HEK293 (cell line): Measurements from ENCODE around the gene TMEM208.

ENCODE experiments used
- BCL11A ChIP-seq: fragments of 450-650 bp; formaldehyde crosslinking; IDR thresholded peaks from 2 replicates; pipeline ENCODE4 v1.5.1; 2016; ENCODE audit warnings: low read depth, missing biosample characterization, missing genetic modification characterization
- CTCF ChIP-seq: fragments of 450-650 bp; formaldehyde crosslinking; IDR thresholded peaks from 2 replicates; pipeline ENCODE4 v1.5.1; 2016; ENCODE audit warnings: missing biosample characterization, missing genetic modification characterization
- GLI4 ChIP-seq: fragments of 450-650 bp; formaldehyde crosslinking; IDR thresholded peaks from 2 replicates; pipeline ENCODE4 v1.5.1; 2016; ENCODE audit warnings: missing biosample characterization, missing genetic modification characterization
- KLF1 ChIP-seq: fragments of 450-650 bp; formaldehyde crosslinking; IDR thresholded peaks from 2 replicates; pipeline ENCODE4 v1.5.1; 2016; ENCODE audit warnings: missing biosample characterization, missing genetic modification characterization
- KLF8 ChIP-seq: fragments of 450-650 bp; formaldehyde crosslinking; IDR thresholded peaks from 2 replicates; pipeline ENCODE4 v1.5.1; 2016; ENCODE audit warnings: missing biosample characterization, missing genetic modification characterization
- SETDB1 ChIP-seq: IDR thresholded peaks from one replicate; pipeline ENCODE4 v1.6.1; 2017; ENCODE audit warnings: mild to moderate bottlenecking, low read length, moderate library complexity, mixed read lengths; ENCODE audit not compliant: insufficient read length
- SP2 ChIP-seq: fragments of 450-650 bp; formaldehyde crosslinking; IDR thresholded peaks from 2 replicates; pipeline ENCODE4 v1.5.1; 2016; ENCODE audit warnings: missing biosample characterization, missing genetic modification characterization
- TRIM28 ChIP-seq: IDR thresholded peaks from 2 replicates; pipeline ENCODE4 v1.6.1; 2011; ENCODE audit warnings: low read length, control low read depth, borderline replicate concordance
- TSHZ1 ChIP-seq: fragments of 450-650 bp; formaldehyde crosslinking; IDR thresholded peaks from 2 replicates; pipeline ENCODE4 v1.5.1; 2016; ENCODE audit warnings: missing biosample characterization, missing genetic modification characterization, borderline replicate concordance
- ZBTB10 ChIP-seq: fragments of 450-650 bp; formaldehyde crosslinking; IDR thresholded peaks from 2 replicates; pipeline ENCODE4 v1.5.1; 2016; ENCODE audit warnings: missing biosample characterization, missing genetic modification characterization
- ZFP37 ChIP-seq: fragments of 450-650 bp; formaldehyde crosslinking; IDR thresholded peaks from 2 replicates; pipeline ENCODE4 v1.5.1; 2016; ENCODE audit warnings: missing biosample characterization, missing genetic modification characterization
- ZNF133 ChIP-seq: fragments of 450-650 bp; formaldehyde crosslinking; IDR thresholded peaks from 2 replicates; pipeline ENCODE4 v1.5.1; 2016; ENCODE audit warnings: missing biosample characterization, missing genetic modification characterization
- ZNF155 ChIP-seq: fragments of 450-650 bp; formaldehyde crosslinking; IDR thresholded peaks from 2 replicates; pipeline ENCODE4 v1.5.1; 2016; ENCODE audit warnings: missing biosample characterization, missing genetic modification characterization
- ZNF16 ChIP-seq: fragments of 450-650 bp; formaldehyde crosslinking; IDR thresholded peaks from 2 replicates; pipeline ENCODE4 v1.5.1; 2016; ENCODE audit warnings: low read depth, missing biosample characterization, missing genetic modification characterization
- ZNF169 ChIP-seq: fragments of 450-650 bp; formaldehyde crosslinking; IDR thresholded peaks from 2 replicates; pipeline ENCODE4 v1.5.1; 2016; ENCODE audit warnings: missing biosample characterization, missing genetic modification characterization
- ZNF202 ChIP-seq: fragments of 450-650 bp; formaldehyde crosslinking; IDR thresholded peaks from 2 replicates; pipeline ENCODE4 v1.5.1; 2016; ENCODE audit warnings: missing biosample characterization, missing genetic modification characterization, borderline replicate concordance
- ZNF558 ChIP-seq: fragments of 450-650 bp; formaldehyde crosslinking; IDR thresholded peaks from 2 replicates; pipeline ENCODE4 v1.5.1; 2016; ENCODE audit warnings: missing biosample characterization, missing genetic modification characterization
- ZNF624 ChIP-seq: fragments of 450-650 bp; formaldehyde crosslinking; IDR thresholded peaks from 2 replicates; pipeline ENCODE4 v1.5.1; 2017; ENCODE audit warnings: missing biosample characterization, missing genetic modification characterization
- TF ChIP-seq, protein P1 (sequence below): fragments of 450-650 bp; formaldehyde crosslinking; IDR thresholded peaks from 2 replicates; pipeline ENCODE4 v1.5.1; 2016; ENCODE audit warnings: missing biosample characterization, missing genetic modification characterization
- TF ChIP-seq, protein P2 (sequence below): fragments of 450-650 bp; formaldehyde crosslinking; IDR thresholded peaks from 2 replicates; pipeline ENCODE4 v1.5.1; 2017; ENCODE audit warnings: missing biosample characterization, missing genetic modification characterization
- TF ChIP-seq, protein P3 (sequence below): fragments of 450-650 bp; formaldehyde crosslinking; IDR thresholded peaks from 2 replicates; pipeline ENCODE4 v1.5.1; 2016; ENCODE audit warnings: missing biosample characterization, missing genetic modification characterization
- TF ChIP-seq, protein P4 (sequence below): fragments of 450-650 bp; formaldehyde crosslinking; IDR thresholded peaks from 2 replicates; pipeline ENCODE4 v1.5.1; 2016; ENCODE audit warnings: missing biosample characterization, missing genetic modification characterization

TMEM208 gene

DNA sequence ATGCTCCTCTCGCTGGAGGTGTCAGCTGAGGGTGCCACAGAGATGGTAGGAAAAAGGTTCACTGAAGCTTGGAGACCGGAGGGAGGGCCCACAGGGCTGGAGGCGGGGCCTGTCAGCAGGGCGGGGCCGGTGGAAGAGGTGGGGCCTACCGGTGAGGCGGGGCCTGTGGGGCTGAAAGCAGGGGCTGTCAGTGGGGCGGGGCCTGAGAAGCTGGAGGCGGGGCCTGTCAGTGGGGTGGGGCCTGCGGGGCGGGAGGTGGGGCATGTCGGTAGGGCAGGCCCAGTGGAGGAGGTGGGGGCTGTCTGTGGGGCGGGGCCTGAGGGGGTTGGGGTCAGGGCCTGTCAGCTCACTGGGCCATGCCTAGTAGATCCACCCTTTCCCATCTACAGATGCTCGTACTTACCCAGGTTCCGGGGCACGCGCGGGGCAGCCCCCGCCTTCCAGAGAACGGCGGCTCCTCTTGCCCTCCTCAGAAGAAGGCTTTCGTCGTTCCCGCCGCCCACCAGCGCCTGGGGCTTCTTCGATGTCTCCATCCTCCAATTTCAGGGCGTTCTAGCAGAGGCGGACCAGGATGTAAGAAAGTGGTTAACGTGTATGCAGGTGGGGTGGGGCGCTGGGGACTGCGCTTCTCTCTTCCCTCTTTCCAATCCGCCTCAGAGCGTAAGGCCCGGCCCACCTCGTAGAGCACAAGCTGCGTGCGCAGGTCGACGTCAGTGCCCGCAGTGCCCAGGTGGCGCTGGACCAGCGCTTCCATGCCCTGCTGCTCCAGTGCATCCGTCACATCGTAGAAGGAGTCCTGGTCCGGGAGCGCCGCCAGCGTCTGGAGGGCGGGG lies 9.8 kb downstream of the TMEM208 start (continued):
- TF ChIP-seq ZBTB10 (no peak), ZNF133 (tag by site-specific recombination) (no peak), TSHZ1 (tag by site-specific recombination) (no peak), CTCF (no peak), KLF8 (tag by site-specific recombination) (no peak), ZFP37 (tag by site-specific recombination) (no peak), SETDB1 (no peak), ZNF558 (no peak), BCL11A (no peak), SP2 (tag by site-specific recombination) (peak; percentile 57), ZNF202 (tag by site-specific recombination) (no peak), TRIM28 (no peak), ZNF155 (tag by site-specific recombination) (no peak), ZNF624 (no peak), ZNF169 (tag by site-specific recombination) (no peak), GLI4 (no peak), KLF1 (no peak), ZNF16 (tag by site-specific recombination) (no peak)
- TF ChIP-seq, protein P1, sequence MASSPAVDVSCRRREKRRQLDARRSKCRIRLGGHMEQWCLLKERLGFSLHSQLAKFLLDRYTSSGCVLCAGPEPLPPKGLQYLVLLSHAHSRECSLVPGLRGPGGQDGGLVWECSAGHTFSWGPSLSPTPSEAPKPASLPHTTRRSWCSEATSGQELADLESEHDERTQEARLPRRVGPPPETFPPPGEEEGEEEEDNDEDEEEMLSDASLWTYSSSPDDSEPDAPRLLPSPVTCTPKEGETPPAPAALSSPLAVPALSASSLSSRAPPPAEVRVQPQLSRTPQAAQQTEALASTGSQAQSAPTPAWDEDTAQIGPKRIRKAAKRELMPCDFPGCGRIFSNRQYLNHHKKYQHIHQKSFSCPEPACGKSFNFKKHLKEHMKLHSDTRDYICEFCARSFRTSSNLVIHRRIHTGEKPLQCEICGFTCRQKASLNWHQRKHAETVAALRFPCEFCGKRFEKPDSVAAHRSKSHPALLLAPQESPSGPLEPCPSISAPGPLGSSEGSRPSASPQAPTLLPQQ (tag by site-specific recombination), result peak; percentile 83
- TF ChIP-seq, protein P2, sequence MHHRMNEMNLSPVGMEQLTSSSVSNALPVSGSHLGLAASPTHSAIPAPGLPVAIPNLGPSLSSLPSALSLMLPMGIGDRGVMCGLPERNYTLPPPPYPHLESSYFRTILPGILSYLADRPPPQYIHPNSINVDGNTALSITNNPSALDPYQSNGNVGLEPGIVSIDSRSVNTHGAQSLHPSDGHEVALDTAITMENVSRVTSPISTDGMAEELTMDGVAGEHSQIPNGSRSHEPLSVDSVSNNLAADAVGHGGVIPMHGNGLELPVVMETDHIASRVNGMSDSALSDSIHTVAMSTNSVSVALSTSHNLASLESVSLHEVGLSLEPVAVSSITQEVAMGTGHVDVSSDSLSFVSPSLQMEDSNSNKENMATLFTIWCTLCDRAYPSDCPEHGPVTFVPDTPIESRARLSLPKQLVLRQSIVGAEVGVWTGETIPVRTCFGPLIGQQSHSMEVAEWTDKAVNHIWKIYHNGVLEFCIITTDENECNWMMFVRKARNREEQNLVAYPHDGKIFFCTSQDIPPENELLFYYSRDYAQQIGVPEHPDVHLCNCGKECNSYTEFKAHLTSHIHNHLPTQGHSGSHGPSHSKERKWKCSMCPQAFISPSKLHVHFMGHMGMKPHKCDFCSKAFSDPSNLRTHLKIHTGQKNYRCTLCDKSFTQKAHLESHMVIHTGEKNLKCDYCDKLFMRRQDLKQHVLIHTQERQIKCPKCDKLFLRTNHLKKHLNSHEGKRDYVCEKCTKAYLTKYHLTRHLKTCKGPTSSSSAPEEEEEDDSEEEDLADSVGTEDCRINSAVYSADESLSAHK, result no peak
- TF ChIP-seq, protein P3, sequence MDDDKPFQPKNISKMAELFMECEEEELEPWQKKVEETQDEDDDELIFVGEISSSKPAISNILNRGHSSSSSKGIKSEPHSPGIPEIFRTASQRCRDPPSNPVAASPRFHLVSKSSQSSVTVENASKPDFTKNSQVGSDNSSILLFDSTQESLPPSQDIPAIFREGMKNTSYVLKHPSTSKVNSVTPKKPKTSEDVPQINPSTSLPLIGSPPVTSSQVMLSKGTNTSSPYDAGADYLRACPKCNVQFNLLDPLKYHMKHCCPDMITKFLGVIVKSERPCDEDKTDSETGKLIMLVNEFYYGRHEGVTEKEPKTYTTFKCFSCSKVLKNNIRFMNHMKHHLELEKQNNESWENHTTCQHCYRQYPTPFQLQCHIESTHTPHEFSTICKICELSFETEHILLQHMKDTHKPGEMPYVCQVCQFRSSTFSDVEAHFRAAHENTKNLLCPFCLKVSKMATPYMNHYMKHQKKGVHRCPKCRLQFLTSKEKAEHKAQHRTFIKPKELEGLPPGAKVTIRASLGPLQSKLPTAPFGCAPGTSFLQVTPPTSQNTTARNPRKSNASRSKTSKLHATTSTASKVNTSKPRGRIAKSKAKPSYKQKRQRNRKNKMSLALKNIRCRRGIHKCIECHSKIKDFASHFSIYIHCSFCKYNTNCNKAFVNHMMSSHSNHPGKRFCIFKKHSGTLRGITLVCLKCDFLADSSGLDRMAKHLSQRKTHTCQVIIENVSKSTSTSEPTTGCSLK, result no peak
- TF ChIP-seq, protein P4, sequence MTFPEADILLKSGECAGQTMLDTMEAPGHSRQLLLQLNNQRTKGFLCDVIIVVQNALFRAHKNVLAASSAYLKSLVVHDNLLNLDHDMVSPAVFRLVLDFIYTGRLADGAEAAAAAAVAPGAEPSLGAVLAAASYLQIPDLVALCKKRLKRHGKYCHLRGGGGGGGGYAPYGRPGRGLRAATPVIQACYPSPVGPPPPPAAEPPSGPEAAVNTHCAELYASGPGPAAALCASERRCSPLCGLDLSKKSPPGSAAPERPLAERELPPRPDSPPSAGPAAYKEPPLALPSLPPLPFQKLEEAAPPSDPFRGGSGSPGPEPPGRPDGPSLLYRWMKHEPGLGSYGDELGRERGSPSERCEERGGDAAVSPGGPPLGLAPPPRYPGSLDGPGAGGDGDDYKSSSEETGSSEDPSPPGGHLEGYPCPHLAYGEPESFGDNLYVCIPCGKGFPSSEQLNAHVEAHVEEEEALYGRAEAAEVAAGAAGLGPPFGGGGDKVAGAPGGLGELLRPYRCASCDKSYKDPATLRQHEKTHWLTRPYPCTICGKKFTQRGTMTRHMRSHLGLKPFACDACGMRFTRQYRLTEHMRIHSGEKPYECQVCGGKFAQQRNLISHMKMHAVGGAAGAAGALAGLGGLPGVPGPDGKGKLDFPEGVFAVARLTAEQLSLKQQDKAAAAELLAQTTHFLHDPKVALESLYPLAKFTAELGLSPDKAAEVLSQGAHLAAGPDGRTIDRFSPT, result no peak
